Activated CD4-positive, alpha-beta T cell treated with anti-CD3 and anti-CD28 coated beads, Interleukin-2, amount 10 ng/mL, durations not matched to agents 7 days and 5 days (primary cell): ENCODE results near the gene CUL1. TPM values are rescaled to one million over a fixed set of nuclear protein-coding genes. Genes with fewer than 3 reads are reported as not detected.
"Not testable (repeated sequence)": the region's sequence is repeated elsewhere in the genome, so short reads cannot be mapped to it uniquely, and the experiment has no call there.

Experiments used
- CTCF ChIA-PET: fragments of 350-600 bp; sonication (Branson Sonifier 250); formaldehyde crosslinking; loops from one replicate; lab custom pipeline; 2021; ENCODE audit warnings: antibody characterized with exemption; lab: Charles Lee
- POLR2A ChIA-PET: fragments of 350-600 bp; sonication (Branson Sonifier 250); formaldehyde crosslinking; loops from one replicate; lab custom pipeline; 2021; ENCODE audit warnings: antibody characterized with exemption; lab: Charles Lee
- DNase-seq: peaks from one replicate; pipeline ENCODE4 v3.0.0-alpha.2; 2020
- H3K27ac Mint-ChIP-seq: one replicate; pipeline ENCODE4 v1.8.0; 2021; ENCODE audit warnings: mild to moderate bottlenecking, moderate library complexity, mixed read lengths
- H3K27me3 Mint-ChIP-seq: one replicate; pipeline ENCODE4 v1.8.0; 2021; ENCODE audit warnings: mixed read lengths
- H3K36me3 Mint-ChIP-seq: one replicate; pipeline ENCODE4 v1.8.0; 2021; ENCODE audit warnings: low read depth, mixed read lengths
- H3K4me1 Mint-ChIP-seq: one replicate; pipeline ENCODE4 v1.8.0; 2021; ENCODE audit warnings: mixed read lengths
- H3K4me3 Mint-ChIP-seq: one replicate; pipeline ENCODE4 v1.8.0; 2021; ENCODE audit warnings: mild to moderate bottlenecking, moderate library complexity, mixed read lengths
- H3K9me3 Mint-ChIP-seq: one replicate; pipeline ENCODE4 v1.8.0; 2021; ENCODE audit warnings: mixed read lengths
- total RNA-seq, 2 experiments: library from RNA; stranded (reverse); gene quantifications; one replicate each; pipeline ENCODE4 v1.2.3, GENCODE V29; 2021

The CUL1 gene
- total RNA-seq, 2 experiments from 2014 or later, result 51.9 to 57.8 TPM

DNA sequence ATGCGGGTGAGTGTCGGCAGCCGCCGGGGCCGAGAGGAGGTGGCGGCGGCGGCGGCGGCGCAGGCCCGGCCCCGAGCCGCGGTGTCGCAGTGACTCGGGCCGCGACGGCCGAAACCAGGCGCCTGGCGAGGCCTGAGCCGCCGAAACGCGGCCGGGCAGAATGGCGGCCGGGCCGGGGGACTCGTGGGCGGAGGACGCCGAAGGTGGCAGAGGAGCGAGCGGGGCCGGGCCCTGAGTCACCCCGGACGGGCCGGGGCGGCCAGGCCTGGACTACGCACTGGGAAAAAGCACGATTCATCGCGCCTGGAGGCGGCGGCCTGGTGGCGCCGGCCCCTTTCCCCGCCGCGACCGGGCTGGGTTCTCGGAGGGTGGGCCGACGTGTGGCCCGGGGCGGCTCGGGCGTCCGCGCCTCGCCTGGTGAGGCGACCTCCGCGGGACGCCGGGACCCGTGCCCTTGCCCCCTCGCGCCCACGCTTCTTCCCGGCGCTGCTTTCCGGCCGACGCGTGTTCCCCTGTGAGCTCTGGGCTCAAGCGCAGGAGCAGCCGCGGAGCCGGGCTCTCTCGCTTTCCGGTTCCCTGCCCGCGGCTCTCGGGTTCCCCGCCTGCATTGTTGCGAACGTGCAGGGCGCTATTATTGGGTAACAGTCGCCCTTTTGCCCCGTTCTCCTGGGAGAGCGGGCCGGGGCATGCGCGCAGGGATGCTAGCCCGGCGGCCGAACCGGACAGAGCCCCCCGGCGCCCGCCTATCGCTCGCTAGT, 500 bp downstream of the CUL1 start:
- ChIA-PET CTCF (interaction anchor here (0.6 kb wide), 1 partner anchor 200 kb away, joined by 3 read pairs; no protein-coding TSS in a partner anchor), POLR2A (interaction anchor here (0.7 to 1.1 kb wide), 2 partner anchors 9 to 77 kb away, joined by 3 read pairs; no protein-coding TSS in a partner anchor)
- Mint-ChIP-seq H3K36me3 (peaks cover 11% of the 10 kb centered on the region), H3K9me3 (no peaks in the 10 kb centered on the region), H3K27me3 (no peaks in the 10 kb centered on the region), H3K27ac (peak overlapping the region; percentile 89), H3K4me1 (peaks cover 51% of the 10 kb centered on the region), H3K4me3 (peak overlapping the region; percentile 76)
- DNase-seq, result peak; percentile 63

DNA sequence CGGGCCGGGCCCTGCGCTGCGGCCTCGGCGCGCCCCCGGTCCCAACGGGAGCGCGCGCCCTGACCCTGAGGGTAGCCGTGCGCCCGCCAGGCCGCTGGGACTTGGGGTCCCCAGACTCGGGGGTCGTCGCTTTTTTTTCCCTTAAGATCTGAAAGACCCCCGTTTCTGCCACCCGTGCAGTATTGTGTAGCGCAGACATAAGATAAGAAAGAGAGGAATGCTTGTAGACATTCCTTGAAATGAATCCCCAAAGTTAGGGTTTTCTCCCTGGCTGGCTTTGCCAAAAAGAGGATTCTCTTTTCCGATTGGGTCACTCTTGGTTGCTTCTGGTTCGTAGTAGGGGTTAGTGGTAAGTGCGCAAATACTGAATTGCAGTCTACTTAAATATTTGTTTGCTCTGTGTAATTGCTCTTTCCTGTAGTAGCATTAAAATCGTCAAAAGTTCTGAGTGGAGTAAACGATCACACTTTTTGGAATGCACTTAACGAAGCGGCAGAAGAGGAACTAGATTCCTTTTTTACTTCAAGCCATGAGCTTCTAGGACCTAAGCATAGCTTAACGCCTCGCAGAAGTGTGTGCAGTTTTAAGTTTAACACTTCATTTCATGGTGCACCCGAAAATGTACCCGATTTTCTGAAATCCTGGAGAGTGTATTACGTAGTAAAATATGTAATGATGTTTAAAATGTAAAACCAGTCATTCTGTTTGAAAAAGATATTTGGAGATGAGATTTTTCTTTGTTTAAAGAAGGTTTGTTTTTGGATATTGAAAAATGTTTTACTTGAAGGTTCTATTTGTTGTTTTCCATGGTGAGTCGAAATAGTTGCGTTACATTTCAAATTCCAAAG, 1.3 kb downstream of the CUL1 start:
- Mint-ChIP-seq H3K27ac (peak overlapping the region; percentile 82), H3K4me3 (peak overlapping the region; percentile 82), H3K36me3 (peaks cover 11% of the 10 kb centered on the region), H3K4me1 (peaks cover 55% of the 10 kb centered on the region), H3K27me3 (no peaks in the 10 kb centered on the region), H3K9me3 (no peaks in the 10 kb centered on the region)
- ChIA-PET CTCF (no interaction called here), POLR2A (interaction anchor here (0.7 kb wide), 1 partner anchor 76 kb away, joined by 3 read pairs; no protein-coding TSS in a partner anchor)
- DNase-seq, result no peak

DNA sequence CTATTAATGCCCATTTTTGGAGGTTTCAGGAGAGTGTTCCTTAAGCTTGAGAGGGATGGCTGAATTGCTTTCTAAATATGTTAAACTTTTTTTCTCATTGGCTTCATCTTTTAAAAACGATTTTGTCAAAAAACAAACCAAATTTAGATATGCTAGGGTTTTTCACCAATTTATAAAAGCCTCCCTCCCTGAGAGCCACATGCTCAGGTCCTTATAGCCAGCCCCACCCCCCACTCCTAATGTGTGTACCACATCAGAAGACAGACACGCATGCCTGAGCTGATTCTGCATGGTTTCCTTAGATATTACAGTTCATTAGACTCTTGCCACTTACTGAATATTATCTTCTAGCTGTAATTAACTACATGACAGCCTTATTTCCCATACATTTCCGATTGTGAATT, 2.0 kb downstream of the CUL1 start:
- peak overlapping the region; percentile 82 for H3K4me3 Mint-ChIP-seq
- CTCF ChIA-PET, result interaction anchor here (1.5 kb wide), 2 partner anchors 10 to 23 kb away, joined by 3 to 4 read pairs; no protein-coding TSS in a partner anchor
- peak overlapping the region; percentile 82 for H3K27ac Mint-ChIP-seq

DNA sequence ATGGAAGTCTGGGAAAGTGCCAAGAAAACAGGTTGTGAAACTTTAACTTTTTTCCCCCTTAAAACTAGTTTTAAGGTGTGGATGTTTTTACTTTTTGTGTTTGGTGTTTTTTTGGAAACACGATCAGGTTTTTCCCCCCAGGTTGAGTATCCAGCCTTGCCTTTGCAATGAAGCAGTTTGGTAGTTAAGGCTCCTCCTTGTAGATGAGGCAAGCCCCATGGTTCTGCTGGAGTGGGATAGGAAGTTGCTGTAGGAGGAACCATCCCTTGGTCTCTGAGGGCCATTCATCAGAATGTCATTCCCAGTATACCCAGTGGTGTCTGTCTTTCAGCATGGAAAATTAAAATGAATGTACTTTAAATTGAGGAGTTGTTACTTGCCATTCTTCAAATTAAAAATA, 2.7 kb downstream of the CUL1 start:
- H3K9me3 Mint-ChIP-seq, result no peaks in the 10 kb centered on the region
- H3K27ac Mint-ChIP-seq, result no peak overlapping the region
- no peak for DNase-seq
- ChIA-PET CTCF (interaction anchor here (1.5 kb wide), 2 partner anchors 9 to 22 kb away, joined by 3 to 4 read pairs; no protein-coding TSS in a partner anchor), POLR2A (interaction anchor here (0.6 kb wide), 1 partner anchor 145 kb away, joined by 6 read pairs; no protein-coding TSS in a partner anchor)
- H3K27me3 Mint-ChIP-seq, result no peaks in the 10 kb centered on the region
- H3K4me3 Mint-ChIP-seq, result peak overlapping the region; percentile 82
- peaks cover 60% of the 10 kb centered on the region for H3K4me1 Mint-ChIP-seq
- H3K36me3 Mint-ChIP-seq, result peaks cover 11% of the 10 kb centered on the region

More for the DNA sequence above, 2.0 kb downstream of the CUL1 start:
- no peaks in the 10 kb centered on the region for H3K9me3 Mint-ChIP-seq
- peaks cover 55% of the 10 kb centered on the region for H3K4me1 Mint-ChIP-seq
- POLR2A ChIA-PET, result interaction anchor here (0.6 kb wide), 1 partner anchor 144 kb away, joined by 6 read pairs; no protein-coding TSS in a partner anchor
- peak; percentile 65 for DNase-seq
- H3K36me3 Mint-ChIP-seq, result peaks cover 11% of the 10 kb centered on the region
- H3K27me3 Mint-ChIP-seq, result no peaks in the 10 kb centered on the region

DNA sequence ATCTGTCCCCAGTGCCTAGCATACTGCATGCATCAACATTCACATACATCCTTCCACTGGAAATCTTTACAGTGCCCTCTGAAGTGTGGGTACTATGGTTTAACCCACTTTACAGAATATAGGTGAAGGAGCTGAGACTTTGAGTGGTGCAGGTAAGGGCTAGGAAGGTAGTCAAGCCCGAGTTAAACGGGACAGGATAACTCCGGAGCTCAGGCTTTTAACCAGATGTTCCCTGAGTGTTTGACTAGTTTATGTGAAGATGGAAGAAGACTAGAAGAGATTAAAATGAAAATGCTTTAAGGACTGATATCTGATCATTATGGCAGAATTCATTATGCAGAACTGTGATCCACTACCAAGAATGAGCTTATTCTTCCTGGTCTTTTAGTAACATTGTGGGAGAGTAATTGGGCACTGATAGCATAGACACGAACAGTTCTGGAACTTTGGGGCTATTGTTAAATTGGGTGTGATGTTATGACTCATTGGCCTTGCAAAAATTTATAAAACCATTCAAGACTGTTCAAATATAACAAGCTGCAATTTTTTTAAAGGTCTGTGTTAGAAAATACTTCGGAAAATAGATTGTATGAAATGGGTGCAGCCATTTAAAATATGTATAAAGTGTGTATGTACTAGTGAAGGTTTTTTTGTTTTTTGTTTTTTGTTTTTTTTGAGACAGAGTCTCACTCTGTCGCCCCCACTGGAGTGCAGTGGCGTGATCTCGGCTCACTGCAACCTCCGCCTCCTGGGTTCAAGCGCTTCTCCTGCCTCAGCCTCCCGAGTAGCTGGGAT, 4.4 kb downstream of the CUL1 start:
- Mint-ChIP-seq H3K4me1 (peaks cover 52% of the 10 kb centered on the region), H3K4me3 (no peak overlapping the region), H3K27ac (no peak overlapping the region), H3K9me3 (no peaks in the 10 kb centered on the region), H3K27me3 (no peaks in the 10 kb centered on the region), H3K36me3 (peaks cover 6% of the 10 kb centered on the region)
- POLR2A ChIA-PET, result interaction anchor here (1.2 kb wide), 1 partner anchor 19 kb away, joined by 3 read pairs; no protein-coding TSS in a partner anchor
- CTCF ChIA-PET, result no interaction called here
- no peak for DNase-seq

DNA sequence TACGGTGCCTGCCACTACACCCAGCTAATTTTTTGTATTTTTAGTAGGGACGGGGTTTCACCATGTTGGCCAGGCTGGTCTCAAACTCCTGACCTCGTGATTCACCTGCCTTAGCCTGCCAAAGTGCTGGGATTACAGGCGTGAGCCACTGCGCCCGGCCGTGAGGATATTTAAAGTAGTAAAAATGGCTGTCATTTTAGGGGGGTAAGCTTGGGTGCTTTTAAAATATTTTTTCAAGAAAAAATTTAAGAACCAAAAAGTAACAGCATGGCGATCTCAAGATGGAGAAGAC, 4.9 kb downstream of the CUL1 start:
- DNase-seq, POLR2A ChIA-PET, H3K27ac Mint-ChIP-seq, CTCF ChIA-PET, H3K27me3 Mint-ChIP-seq, H3K9me3 Mint-ChIP-seq, H3K36me3 Mint-ChIP-seq, H3K4me3 Mint-ChIP-seq: not testable (repeated sequence)
- peaks cover 58% of the 10 kb centered on the region for H3K4me1 Mint-ChIP-seq

DNA sequence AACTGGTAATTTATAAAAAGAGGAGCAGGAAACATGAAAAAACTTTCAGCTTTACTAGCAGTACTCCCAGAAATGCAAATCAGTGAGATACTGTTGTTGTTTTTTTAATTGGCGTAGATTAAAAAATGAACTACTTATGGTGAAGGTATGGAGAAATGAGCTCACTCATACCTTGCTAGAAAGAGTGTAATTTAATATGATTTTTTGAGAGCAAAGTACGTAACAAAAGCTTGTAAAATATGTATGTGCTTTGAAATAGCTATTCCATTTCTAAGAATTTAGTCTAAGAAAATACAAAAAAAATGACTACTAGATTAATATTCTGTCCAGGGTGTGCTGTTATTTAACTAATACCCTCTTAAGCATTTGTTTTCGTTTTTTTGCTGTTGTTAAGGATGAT, 5.5 kb downstream of the CUL1 start:
- ChIA-PET POLR2A (no interaction called here), CTCF (interaction anchor here (0.6 kb wide), 3 partner anchors 38 to 554 kb away, joined by 3 read pairs; no protein-coding TSS in a partner anchor)
- DNase-seq, result no peak
- no peaks in the 10 kb centered on the region for H3K9me3 Mint-ChIP-seq
- no peak overlapping the region for H3K4me3 Mint-ChIP-seq
- no peak overlapping the region for H3K27ac Mint-ChIP-seq
- no peaks in the 10 kb centered on the region for H3K27me3 Mint-ChIP-seq
- H3K36me3 Mint-ChIP-seq, result peaks cover 6% of the 10 kb centered on the region
- peaks cover 58% of the 10 kb centered on the region for H3K4me1 Mint-ChIP-seq

DNA sequence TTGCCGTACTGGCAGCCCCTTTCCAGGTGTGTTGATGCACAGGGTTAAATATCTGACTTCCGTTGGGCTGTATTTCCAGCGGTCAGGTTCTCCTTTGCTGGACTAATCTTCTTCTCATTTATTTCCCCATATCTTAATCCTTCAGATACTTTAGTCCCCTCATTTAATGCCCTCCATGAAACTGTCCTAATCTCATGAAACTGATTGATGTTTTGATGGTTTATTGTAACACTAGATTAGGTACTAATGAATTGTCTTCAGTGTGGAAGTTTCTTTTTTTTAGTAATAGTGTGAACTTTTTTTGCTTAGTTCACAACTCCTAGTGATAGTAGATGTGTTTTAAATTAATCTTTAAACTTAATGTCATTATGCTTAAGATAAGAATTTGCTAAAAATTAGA, 6.3 kb downstream of the CUL1 start:
- ChIA-PET CTCF (interaction anchor here (0.5 to 1.0 kb wide), 2 partner anchors 121 to 151 kb away, joined by 3 read pairs; no protein-coding TSS in a partner anchor), POLR2A (no interaction called here)
- Mint-ChIP-seq H3K4me1 (peaks cover 58% of the 10 kb centered on the region), H3K36me3 (peaks cover 6% of the 10 kb centered on the region), H3K27me3 (no peaks in the 10 kb centered on the region), H3K27ac (no peak overlapping the region), H3K4me3 (no peak overlapping the region), H3K9me3 (no peaks in the 10 kb centered on the region)
- no peak for DNase-seq

DNA sequence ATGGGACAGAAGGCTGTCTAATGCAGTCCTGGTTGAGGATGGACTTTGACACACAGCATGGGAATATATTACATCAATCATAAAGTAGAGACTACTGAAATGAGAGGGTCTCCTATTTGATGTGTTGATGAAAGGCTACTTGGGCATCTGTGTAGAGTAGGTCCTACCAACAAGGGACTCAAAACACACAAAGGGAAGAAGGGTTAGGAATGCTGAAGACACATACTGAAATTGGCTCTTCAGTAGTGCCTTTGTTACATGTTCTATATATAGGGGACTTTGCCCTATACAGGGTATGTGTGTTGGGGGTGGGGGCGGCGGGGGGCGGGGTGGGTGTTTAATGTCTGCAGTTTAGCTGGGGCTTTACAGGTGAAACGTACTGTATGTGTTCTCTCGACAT, 7.7 kb downstream of the CUL1 start:
- Mint-ChIP-seq H3K27me3 (no peaks in the 10 kb centered on the region), H3K27ac (no peak overlapping the region), H3K4me1 (peaks cover 51% of the 10 kb centered on the region), H3K9me3 (no peaks in the 10 kb centered on the region), H3K4me3 (no peak overlapping the region), H3K36me3 (peaks cover 7% of the 10 kb centered on the region)
- no peak for DNase-seq
- POLR2A ChIA-PET, result no interaction called here
- CTCF ChIA-PET, result no interaction called here

DNA sequence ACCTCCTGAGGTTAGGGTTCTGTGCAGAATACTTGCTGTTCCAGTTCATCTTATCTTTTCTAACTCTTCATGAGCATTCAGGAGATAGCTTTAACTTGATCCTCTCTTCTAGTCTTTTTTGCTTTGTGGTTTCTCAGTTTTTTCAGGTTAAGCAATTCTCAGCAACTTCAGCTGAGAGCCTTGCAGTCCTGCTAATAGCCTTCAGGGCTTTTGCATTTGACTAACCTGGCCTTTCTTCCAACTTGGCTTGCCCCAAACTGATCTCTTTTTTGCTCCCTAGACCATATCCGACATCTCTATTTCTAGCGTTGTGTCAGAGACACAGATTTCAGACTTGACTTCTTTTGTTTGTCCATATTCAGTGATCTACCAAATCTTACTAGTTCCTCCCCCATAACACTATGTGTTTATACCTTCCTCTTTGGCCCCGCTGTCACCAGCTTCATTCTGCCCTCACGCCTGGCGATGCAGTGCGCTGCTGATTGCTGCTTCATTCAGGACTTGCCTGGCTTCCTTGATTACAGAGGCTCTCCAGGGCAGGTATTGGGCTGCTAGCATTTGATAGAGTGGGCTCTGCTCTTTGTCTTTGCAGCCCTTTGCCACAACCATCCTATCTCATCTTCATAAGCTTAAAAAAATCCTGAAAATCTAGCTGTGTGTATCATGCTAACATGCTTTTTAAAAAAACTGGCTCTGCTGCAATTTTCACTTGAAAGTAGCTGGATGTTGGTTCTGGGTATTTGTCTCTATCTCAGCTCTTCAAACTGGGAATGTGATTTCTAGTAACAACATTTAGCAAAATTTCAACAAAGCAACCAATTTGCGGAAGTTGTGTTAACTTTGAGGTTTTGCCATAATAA, 9.6 kb downstream of the CUL1 start:
- H3K27me3 Mint-ChIP-seq, result no peaks in the 10 kb centered on the region
- H3K27ac Mint-ChIP-seq, result peak overlapping the region; percentile 34
- H3K4me3 Mint-ChIP-seq, result no peak overlapping the region
- peaks cover 5% of the 10 kb centered on the region for H3K36me3 Mint-ChIP-seq
- DNase-seq, result no peak
- H3K4me1 Mint-ChIP-seq, result peaks cover 41% of the 10 kb centered on the region
- ChIA-PET CTCF (interaction anchor here (1.5 kb wide), 1 partner anchor 13 kb away, joined by 5 read pairs; no protein-coding TSS in a partner anchor), POLR2A (no interaction called here)
- H3K9me3 Mint-ChIP-seq, result no peaks in the 10 kb centered on the region

DNA sequence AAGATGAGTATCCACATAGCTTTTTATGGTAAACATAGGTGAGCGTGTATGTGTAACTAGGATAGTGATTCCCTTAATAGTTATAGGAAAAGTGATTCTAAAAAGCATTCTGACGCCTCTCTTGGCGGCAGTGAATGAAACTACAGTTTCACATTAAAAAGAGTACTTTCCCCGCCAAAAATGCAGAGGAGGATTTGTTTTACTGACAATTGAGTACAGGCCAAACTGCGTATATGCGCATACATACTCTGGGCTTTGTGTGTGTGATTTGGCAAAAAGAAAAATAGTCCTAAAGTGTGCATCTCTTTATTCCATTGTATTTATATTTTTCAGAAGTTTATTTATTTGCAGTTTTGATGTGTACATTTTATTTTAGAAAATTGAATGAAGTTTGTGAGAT, 10.3 kb downstream of the CUL1 start:
- POLR2A ChIA-PET, result no interaction called here
- CTCF ChIA-PET, result interaction anchor here (1.5 kb wide), 1 partner anchor 13 kb away, joined by 5 read pairs; no protein-coding TSS in a partner anchor
- no peaks in the 10 kb centered on the region for H3K27me3 Mint-ChIP-seq
- peaks cover 5% of the 10 kb centered on the region for H3K36me3 Mint-ChIP-seq
- peaks cover 38% of the 10 kb centered on the region for H3K4me1 Mint-ChIP-seq
- no peak for DNase-seq
- H3K27ac Mint-ChIP-seq, result no peak overlapping the region
- H3K4me3 Mint-ChIP-seq, result no peak overlapping the region
- H3K9me3 Mint-ChIP-seq, result no peaks in the 10 kb centered on the region
